IPS-18a (cell line): ENCODE measurements around the gene SNX5.
A peak's percentile ranks its signal among the peaks of the same experiment; 100 is the strongest.

Experiments
- H3K27ac ChIP-seq: one replicate; pipeline ENCODE4 v1.5.1; 2013; ENCODE audit warnings: low read length
- H3K27me3 ChIP-seq: one replicate; pipeline ENCODE4 v1.6.1; 2013; ENCODE audit warnings: mild to moderate bottlenecking, low read length; ENCODE audit not compliant: control insufficient read depth, insufficient read depth
- H3K36me3 ChIP-seq: one replicate; pipeline ENCODE4 v1.6.1; 2013; ENCODE audit warnings: low read depth, low read length; ENCODE audit not compliant: control insufficient read depth
- H3K4me1 ChIP-seq: one replicate; pipeline ENCODE4 v1.6.1; 2013; ENCODE audit warnings: low read depth, low read length; ENCODE audit not compliant: control insufficient read depth
- H3K4me3 ChIP-seq: one replicate; pipeline ENCODE4 v1.5.1; 2013; ENCODE audit warnings: low read length
- H3K9ac ChIP-seq: one replicate; pipeline ENCODE4 v1.6.1; 2013; ENCODE audit warnings: mild to moderate bottlenecking, low read length, moderate library complexity
- H3K9me3 ChIP-seq: one replicate; pipeline ENCODE4 v1.6.1; 2013; ENCODE audit warnings: low read depth, low read length; ENCODE audit not compliant: control insufficient read depth

The SNX5 gene

GRCh38 chr20:17968366-17969277 is at the start of gene SNX5, which contains the start of gene MGME1:
SNX5 (minus strand) TSS chr20:17968794; CDS start chr20:17968425, 369 bp downstream.
MGME1 (plus strand) TSS chr20:17969018; CDS start chr20:17969860, 842 bp downstream.
- peak within 1 kb of the TSS; percentile 97 for H3K4me3 ChIP-seq
- H3K4me1 ChIP-seq = peaks cover 35% of the 10 kb centered on the region
- peaks cover 21% of the 10 kb centered on the region for H3K36me3 ChIP-seq
- H3K27ac ChIP-seq = peak within 1 kb of the TSS; percentile 97
- H3K9ac ChIP-seq = peak within 1 kb of the TSS; percentile 99
- no peaks in the 10 kb centered on the region for H3K9me3 ChIP-seq
- H3K27me3 ChIP-seq = no peaks in the 10 kb centered on the region

- no peaks in the 10 kb centered on the region for H3K9me3 ChIP-seq
- no peaks in the 10 kb centered on the region for H3K4me1 ChIP-seq
- no peak overlapping the region for H3K9ac ChIP-seq
- no peak overlapping the region for H3K4me3 ChIP-seq
- peaks cover 6% of the 10 kb centered on the region for H3K36me3 ChIP-seq
- no peaks in the 10 kb centered on the region for H3K27me3 ChIP-seq
- H3K27ac ChIP-seq = no peak overlapping the region
Observed at GRCh38 chr20:18018100-18018499, 49.5 kb upstream of the SNX5 start.

- Histone ChIP-seq H3K9me3 (no peaks in the 10 kb centered on the region), H3K27ac (no peak overlapping the region), H3K4me3 (no peak overlapping the region), H3K27me3 (no peaks in the 10 kb centered on the region), H3K36me3 (no peaks in the 10 kb centered on the region), H3K4me1 (no peaks in the 10 kb centered on the region), H3K9ac (no peak overlapping the region)
Observed at GRCh38 chr20:18016772-18017171, 48.2 kb upstream of the SNX5 start.

- no peaks in the 10 kb centered on the region for H3K27me3 ChIP-seq
- no peaks in the 10 kb centered on the region for H3K36me3 ChIP-seq
- H3K9ac ChIP-seq = no peak overlapping the region
- no peak overlapping the region for H3K27ac ChIP-seq
- H3K9me3 ChIP-seq = no peaks in the 10 kb centered on the region
- no peaks in the 10 kb centered on the region for H3K4me1 ChIP-seq
- no peak overlapping the region for H3K4me3 ChIP-seq
Observed at GRCh38 chr20:18014411-18014810, 45.8 kb upstream of the SNX5 start.

- Histone ChIP-seq H3K9me3 (no peaks in the 10 kb centered on the region), H3K27ac (no peak overlapping the region), H3K4me1 (no peaks in the 10 kb centered on the region), H3K36me3 (no peaks in the 10 kb centered on the region), H3K9ac (no peak overlapping the region), H3K4me3 (no peak overlapping the region), H3K27me3 (no peaks in the 10 kb centered on the region)
Observed at GRCh38 chr20:18012901-18013300, 44.3 kb upstream of the SNX5 start.

GRCh38 chr20:18011951-18012645 is 43.5 kb upstream of the SNX5 start:
- Histone ChIP-seq H3K9me3 (no peaks in the 10 kb centered on the region), H3K36me3 (no peaks in the 10 kb centered on the region), H3K27me3 (no peaks in the 10 kb centered on the region), H3K27ac (no peak overlapping the region), H3K9ac (no peak overlapping the region), H3K4me3 (no peak overlapping the region), H3K4me1 (no peaks in the 10 kb centered on the region)

- H3K4me3 ChIP-seq = no peak overlapping the region
- H3K9me3 ChIP-seq = no peaks in the 10 kb centered on the region
- H3K4me1 ChIP-seq = no peaks in the 10 kb centered on the region
- no peak overlapping the region for H3K27ac ChIP-seq
- H3K9ac ChIP-seq = no peak overlapping the region
- H3K36me3 ChIP-seq = no peaks in the 10 kb centered on the region
- H3K27me3 ChIP-seq = no peaks in the 10 kb centered on the region
Observed at GRCh38 chr20:18011482-18011881, 42.9 kb upstream of the SNX5 start.

- Histone ChIP-seq H3K9me3 (no peaks in the 10 kb centered on the region), H3K4me3 (no peak overlapping the region), H3K36me3 (no peaks in the 10 kb centered on the region), H3K27me3 (no peaks in the 10 kb centered on the region), H3K9ac (no peak overlapping the region), H3K27ac (no peak overlapping the region), H3K4me1 (peaks cover 18% of the 10 kb centered on the region)
Observed at GRCh38 chr20:18009116-18009515, 40.5 kb upstream of the SNX5 start.

GRCh38 chr20:18007534-18008292 is 39.1 kb upstream of the SNX5 start:
- H3K9me3 ChIP-seq = no peaks in the 10 kb centered on the region
- H3K27me3 ChIP-seq = no peaks in the 10 kb centered on the region
- H3K4me1 ChIP-seq = peaks cover 22% of the 10 kb centered on the region
- H3K9ac ChIP-seq = no peak overlapping the region
- H3K4me3 ChIP-seq = no peak overlapping the region
- no peaks in the 10 kb centered on the region for H3K36me3 ChIP-seq
- no peak overlapping the region for H3K27ac ChIP-seq

GRCh38 chr20:18006684-18007083 is 38.1 kb upstream of the SNX5 start:
- no peaks in the 10 kb centered on the region for H3K27me3 ChIP-seq
- no peak overlapping the region for H3K9ac ChIP-seq
- peaks cover 22% of the 10 kb centered on the region for H3K4me1 ChIP-seq
- H3K4me3 ChIP-seq = no peak overlapping the region
- no peaks in the 10 kb centered on the region for H3K9me3 ChIP-seq
- H3K27ac ChIP-seq = no peak overlapping the region
- H3K36me3 ChIP-seq = no peaks in the 10 kb centered on the region

- Histone ChIP-seq H3K9ac (no peak overlapping the region), H3K27ac (no peak overlapping the region), H3K4me1 (peaks cover 22% of the 10 kb centered on the region), H3K4me3 (no peak overlapping the region), H3K36me3 (no peaks in the 10 kb centered on the region), H3K27me3 (no peaks in the 10 kb centered on the region), H3K9me3 (no peaks in the 10 kb centered on the region)
Observed at GRCh38 chr20:18005990-18006364, 37.4 kb upstream of the SNX5 start.
